Sciatic nerve (tissue), 2 donors: ENCODE results near the gene MEGF8. TPM values are rescaled to one million over a fixed set of nuclear protein-coding genes. Genes with fewer than 3 reads are reported as not detected.

ENCODE experiments used
- ATAC-seq: fragments of 200-7000 bp; cut with Tn5 transposase; one replicate; pipeline ENCODE4 v1.9.1; 2020; ENCODE audit warnings: mild to moderate bottlenecking, moderate library complexity
- DNase-seq: peaks from one replicate; pipeline ENCODE4 v3.0.0-alpha.2; 2020; ENCODE audit warnings: low spot score
- intact Hi-C: fragments of 100-400 bp; cut with DNase I; formaldehyde crosslinking; loops from one replicate; pipeline ENCODE4 v1.14.2; 2022
- total RNA-seq: library from RNA; stranded (reverse); fragmentation: NEBNext Ultra II Directional; extraction: Animal tissue kit (Norgen Biotek cat#: 25700); gene quantifications from one replicate; pipeline ENCODE4 v1.2.1, GENCODE V29; 2021
- donor health status: DM: no; HTN: no; CAD: no.
- donor health status: DM: no; HTN: no; CAD: no.

MEGF8 gene
- total RNA-seq, 1 donor from 2014 or later, result 35.1 TPM

- intact Hi-C loops, result no loop called here
- ATAC-seq, result no peak
- no peak for DNase-seq
Measured at GRCh38 chr19:42362342-42362741, 36.9 kb downstream of the MEGF8 start.

GRCh38 chr19:42362891-42363440, 37.5 kb downstream of the MEGF8 start:
- ATAC-seq, result no peak
- intact Hi-C loops, result no loop called here
- DNase-seq, result no peak

GRCh38 chr19:42363614-42364346, 38.3 kb downstream of the MEGF8 start:
- DNase-seq, result no peak
- no peak for ATAC-seq
- intact Hi-C loops, result no loop called here

- DNase-seq (no peak), ATAC-seq (no peak)
- intact Hi-C loops, result no loop called here
Measured at GRCh38 chr19:42366673-42367072, 41.2 kb downstream of the MEGF8 start.

- ATAC-seq, result no peak
- intact Hi-C loops, result no loop called here
Measured at GRCh38 chr19:42367929-42368328, 42.5 kb downstream of the MEGF8 start.

GRCh38 chr19:42368360-42368759, 42.9 kb downstream of the MEGF8 start:
- no peak for DNase-seq
- no peak for ATAC-seq
- intact Hi-C loops, result no loop called here

More at GRCh38 chr19:42367929-42368328, 42.5 kb downstream of the MEGF8 start:
- no peak for DNase-seq

- ATAC-seq, result no peak
- intact Hi-C loops, result no loop called here
Measured at GRCh38 chr19:42368765-42369164, 43.3 kb downstream of the MEGF8 start.

GRCh38 chr19:42369433-42370067, 44.1 kb downstream of the MEGF8 start:
- ATAC-seq, result no peak
- intact Hi-C loops, result no loop called here
- DNase-seq, result no peak

More at GRCh38 chr19:42368765-42369164, 43.3 kb downstream of the MEGF8 start:
- no peak for DNase-seq

GRCh38 chr19:42370068-42370520, 44.7 kb downstream of the MEGF8 start:
- DNase-seq (no peak), ATAC-seq (no peak)
- intact Hi-C loops, result no loop called here

- DNase-seq, result no peak
- intact Hi-C loops, result no loop called here
- no peak for ATAC-seq
Measured at GRCh38 chr19:42370626-42371175, 45.3 kb downstream of the MEGF8 start.

GRCh38 chr19:42374826-42375376, 49.5 kb downstream of the MEGF8 start:
- DNase-seq (no peak), ATAC-seq (no peak)
- intact Hi-C loops, result no loop called here

- no peak for DNase-seq
- intact Hi-C loops, result no loop called here
- no peak for ATAC-seq
Measured at GRCh38 chr19:42375415-42376176, 50.2 kb downstream of the MEGF8 start.

- intact Hi-C loops, result no loop called here
- DNase-seq, result no peak
- ATAC-seq, result no peak
Measured at GRCh38 chr19:42376177-42376555, 50.7 kb downstream of the MEGF8 start.

GRCh38 chr19:42378225-42379215, 53.1 kb downstream of the MEGF8 start:
- no peak for DNase-seq
- ATAC-seq, result peak; percentile 20
- intact Hi-C loops, result no loop called here

GRCh38 chr19:42380155-42380554, 54.7 kb downstream of the MEGF8 start:
- intact Hi-C loops, result no loop called here
- ATAC-seq, result no peak

GRCh38 chr19:42386974-42387707, 61.7 kb downstream of the MEGF8 start:
- ATAC-seq (peak; percentile 78), DNase-seq (peak; percentile 75)
- intact Hi-C loops, result no loop called here

More at GRCh38 chr19:42380155-42380554, 54.7 kb downstream of the MEGF8 start:
- DNase-seq, result no peak

GRCh38 chr19:42388851-42389489, 63.5 kb downstream of the MEGF8 start:
- ATAC-seq (no peak), DNase-seq (no peak)
- intact Hi-C loops, result no loop called here
